OCI-LY3 (cell line): ENCODE measurements around the gene CEP170B.
"Not testable (repeated sequence)": the region's sequence is repeated elsewhere in the genome, so short reads cannot be mapped to it uniquely, and the experiment has no call there.

Source experiments
- H2AFZ ChIP-seq: fragments of 200-600, 300-600 bp; shearing (Covaris generic); 2 replicates; pipeline ENCODE4 v1.6.0; 2014; ENCODE audit warnings: antibody characterized with exemption, low read depth, low read length
- H3K27ac ChIP-seq: fragments of 200-600, 300-600 bp; sonication (generic); 2 replicates; pipeline ENCODE4 v1.5.1; 2014; ENCODE audit warnings: mild to moderate bottlenecking, low read length, moderate library complexity, mixed read lengths
- H3K27me3 ChIP-seq: fragments of 200-600, 300-600 bp; sonication (generic); 2 replicates; pipeline ENCODE4 v1.6.1; 2014; ENCODE audit warnings: low read depth, low read length, mixed read lengths
- H3K36me3 ChIP-seq: fragments of 200-600, 300-600 bp; sonication (generic); replicated peaks from 2 replicates; pipeline ENCODE3; 2014; ENCODE audit warnings: low read depth, low read length, mixed read lengths
- H3K4me1 ChIP-seq: fragments of 300-600, 200-600 bp; sonication (generic); 2 replicates; pipeline ENCODE4 v1.6.1; 2014; ENCODE audit warnings: low read length, mixed read lengths
- H3K4me2 ChIP-seq: fragments of 200-600, 300-600 bp; sonication (generic); 2 replicates; pipeline ENCODE4 v1.6.1; 2014; ENCODE audit warnings: low read length, mixed read lengths
- H3K4me3 ChIP-seq: fragments of 300-600, 200-600 bp; sonication (generic); 2 replicates; pipeline ENCODE4 v1.5.1; 2014; ENCODE audit warnings: antibody characterized with exemption, mild to moderate bottlenecking, low read length, moderate library complexity
- H3K79me2 ChIP-seq: fragments of 300-600, 200-600 bp; shearing (Covaris generic); 2 replicates; pipeline ENCODE4 v1.6.1; 2014; ENCODE audit warnings: mild to moderate bottlenecking, low read length, mixed read lengths
- H3K9ac ChIP-seq: fragments of 300-600, 200-600 bp; shearing (Covaris generic); 2 replicates; pipeline ENCODE4 v1.6.0; 2014; ENCODE audit warnings: mild to moderate bottlenecking, low read length, moderate library complexity
- H3K9me3 ChIP-seq: fragments of 200-600, 300-600 bp; shearing (Covaris generic); 2 replicates; pipeline ENCODE4 v1.6.1; 2014; ENCODE audit warnings: low read length, mixed read lengths; ENCODE audit not compliant: insufficient read depth
- H4K20me1 ChIP-seq: fragments of 200-600, 300-600 bp; sonication (generic); 2 replicates; pipeline ENCODE4 v1.6.1; 2016; ENCODE audit warnings: low read length, mixed read lengths; ENCODE audit not compliant: insufficient read depth
- CTCF ChIP-seq: fragments of 200-600, 300-600 bp; sonication (generic); IDR thresholded peaks from 2 replicates; pipeline ENCODE4 v1.5.1; 2014; ENCODE audit warnings: antibody characterized with exemption, low read length, low read depth
- EZH2phosphoT487 ChIP-seq: fragments of 200-600 bp; shearing (Covaris generic); IDR thresholded peaks from 2 replicates; pipeline ENCODE4 v1.6.1; 2018; ENCODE audit warnings: antibody characterized with exemption, mixed run types, low read depth

Gene CEP170B

GRCh38 chr14:104898870-104899510 is 33.9 kb downstream of the CEP170B start:
- Histone ChIP-seq H3K79me2 (no peaks in the 10 kb centered on the region), H3K9me3 (peaks cover 6% of the 10 kb centered on the region; the same call in 1 of the 2 replicates), H3K9ac (no peak overlapping the region), H3K27ac (no peak overlapping the region), H4K20me1 (no peaks in the 10 kb centered on the region), H2AFZ (no peak overlapping the region), H3K4me3 (no peak overlapping the region), H3K27me3 (peaks cover 4% of the 10 kb centered on the region; the same call in 1 of the 2 replicates), H3K4me2 (no peak overlapping the region), H3K4me1 (peaks cover 35% of the 10 kb centered on the region), H3K36me3 (peaks cover 3% of the 10 kb centered on the region)
- TF ChIP-seq CTCF (no peak), EZH2phosphoT487 (no peak)

- H4K20me1 ChIP-seq, result no peaks in the 10 kb centered on the region
- H3K79me2 ChIP-seq, result no peaks in the 10 kb centered on the region
- no peak overlapping the region for H2AFZ ChIP-seq
- H3K9me3 ChIP-seq, result peaks cover 7% of the 10 kb centered on the region; the same call in 1 of the 2 replicates
- peaks cover 42% of the 10 kb centered on the region for H3K4me1 ChIP-seq
- no peak overlapping the region for H3K9ac ChIP-seq
- H3K27me3 ChIP-seq, result peaks cover 6% of the 10 kb centered on the region; the same call in 1 of the 2 replicates
- H3K36me3 ChIP-seq, result peaks cover 3% of the 10 kb centered on the region
- H3K4me3 ChIP-seq, result no peak overlapping the region
- TF ChIP-seq EZH2phosphoT487 (no peak), CTCF (no peak)
- 0 out of 2 replicates have a peak overlapping the region, but pooled peaks have one; percentile 10 for H3K4me2 ChIP-seq
- H3K27ac ChIP-seq, result no peak overlapping the region
These were observed 34.7 kb downstream of the CEP170B start for GRCh38 chr14:104899781-104900180.

- TF ChIP-seq CTCF (no peak), EZH2phosphoT487 (no peak)
- no peak overlapping the region for H3K27ac ChIP-seq
- no peak overlapping the region for H2AFZ ChIP-seq
- no peaks in the 10 kb centered on the region for H3K79me2 ChIP-seq
- H3K9ac ChIP-seq, result no peak overlapping the region
- H3K36me3 ChIP-seq, result peaks cover 3% of the 10 kb centered on the region
- no peak overlapping the region for H3K4me3 ChIP-seq
- peaks cover 39% of the 10 kb centered on the region for H3K4me1 ChIP-seq
- no peaks in the 10 kb centered on the region for H4K20me1 ChIP-seq
- peaks cover 7% of the 10 kb centered on the region; the same call in 1 of the 2 replicates for H3K9me3 ChIP-seq
- peaks cover 6% of the 10 kb centered on the region; the same call in 1 of the 2 replicates for H3K27me3 ChIP-seq
- H3K4me2 ChIP-seq, result peak overlapping the region; percentile 7; the same call in 1 of the 2 replicates
These were observed 35.8 kb downstream of the CEP170B start for GRCh38 chr14:104900639-104901512.

- Histone ChIP-seq H3K9ac (no peak overlapping the region), H3K4me3 (peak overlapping the region; percentile 36; the same call in 1 of the 2 replicates), H3K27me3 (peaks cover 22% of the 10 kb centered on the region; the same call in 1 of the 2 replicates), H4K20me1 (no peaks in the 10 kb centered on the region), H3K4me1 (peaks cover 32% of the 10 kb centered on the region), H3K36me3 (peaks cover 7% of the 10 kb centered on the region), H3K27ac (no peak overlapping the region), H3K4me2 (peak overlapping the region; percentile 49), H3K79me2 (no peaks in the 10 kb centered on the region), H2AFZ (no peak overlapping the region; the same call in 1 of the 2 replicates), H3K9me3 (peaks cover 23% of the 10 kb centered on the region; the same call in 1 of the 2 replicates)
- TF ChIP-seq CTCF (no peak), EZH2phosphoT487 (no peak)
These were observed 38.9 kb downstream of the CEP170B start for GRCh38 chr14:104903990-104904389.

GRCh38 chr14:104904650-104905578 is 39.8 kb downstream of the CEP170B start:
- Histone ChIP-seq H3K9me3 (peaks cover 23% of the 10 kb centered on the region; the same call in 1 of the 2 replicates), H3K4me3 (peak overlapping the region; percentile 36), H3K4me2 (peak overlapping the region; percentile 49), H3K27ac (peak overlapping the region; percentile 24; the same call in 1 of the 2 replicates), H3K27me3 (peaks cover 22% of the 10 kb centered on the region; the same call in 1 of the 2 replicates), H2AFZ (peak overlapping the region; percentile 57; the same call in 1 of the 2 replicates), H3K4me1 (peaks cover 28% of the 10 kb centered on the region), H3K9ac (peak overlapping the region; percentile 7; the same call in 1 of the 2 replicates)
- not testable (repeated sequence) for H3K79me2 ChIP-seq, H4K20me1 ChIP-seq, H3K36me3 ChIP-seq
